GM21717 (cell line): Measurements from ENCODE around the gene PARP11.

Experiments used
- ATAC-seq: cut with Tn5 transposase; IDR thresholded peaks from one replicate; pipeline ENCODE4 v1.9.1; 2021; ENCODE audit warnings: mild to moderate bottlenecking, moderate library complexity; ENCODE audit not compliant: unreplicated experiment

The PARP11 gene

GRCh38 chr12:3775385-3776035 is 97.7 kb downstream of the PARP11 start:
- no peak for ATAC-seq

DNA sequence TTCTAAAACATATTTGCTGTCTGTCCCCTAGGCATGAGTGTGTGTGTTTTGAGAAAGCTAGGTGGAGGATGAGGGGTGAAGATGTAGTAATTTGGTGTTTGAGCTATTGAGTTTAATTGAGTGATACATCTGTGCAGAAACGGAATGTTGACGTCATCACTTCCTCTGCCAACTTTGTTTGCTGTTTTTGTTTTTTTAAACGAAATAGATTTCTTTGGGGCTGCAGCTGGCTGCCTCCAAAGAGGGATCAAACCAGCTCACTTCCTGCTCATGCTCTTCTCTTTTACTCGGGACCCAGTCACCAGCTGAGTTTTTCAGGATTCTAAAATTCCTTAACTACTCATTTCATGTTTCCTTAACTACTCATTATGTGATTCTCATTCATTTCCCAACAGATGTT is 100.8 kb downstream of the PARP11 start:
- no peak for ATAC-seq

- no peak for ATAC-seq
Observed at GRCh38 chr12:3771853-3772252, 101.3 kb downstream of the PARP11 start.

DNA sequence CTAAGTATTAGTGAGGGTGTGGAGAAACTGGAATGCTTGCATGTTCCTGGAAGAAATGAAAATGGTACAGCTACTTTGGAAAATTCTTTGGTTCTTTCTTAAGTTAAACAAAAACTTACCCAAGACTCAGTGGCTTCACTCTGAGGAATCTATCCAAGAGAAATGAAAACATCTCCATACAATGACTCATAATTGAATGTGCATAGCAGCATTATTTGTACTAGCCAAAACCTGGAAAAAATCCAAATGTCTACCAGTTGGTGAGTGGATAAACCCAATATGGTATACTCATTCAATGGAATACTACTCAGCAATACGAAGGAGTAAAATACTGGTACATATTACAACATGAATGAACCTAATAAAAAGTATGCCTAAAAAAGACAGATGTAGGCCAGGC is 102.3 kb downstream of the PARP11 start:
- ATAC-seq = no peak

DNA sequence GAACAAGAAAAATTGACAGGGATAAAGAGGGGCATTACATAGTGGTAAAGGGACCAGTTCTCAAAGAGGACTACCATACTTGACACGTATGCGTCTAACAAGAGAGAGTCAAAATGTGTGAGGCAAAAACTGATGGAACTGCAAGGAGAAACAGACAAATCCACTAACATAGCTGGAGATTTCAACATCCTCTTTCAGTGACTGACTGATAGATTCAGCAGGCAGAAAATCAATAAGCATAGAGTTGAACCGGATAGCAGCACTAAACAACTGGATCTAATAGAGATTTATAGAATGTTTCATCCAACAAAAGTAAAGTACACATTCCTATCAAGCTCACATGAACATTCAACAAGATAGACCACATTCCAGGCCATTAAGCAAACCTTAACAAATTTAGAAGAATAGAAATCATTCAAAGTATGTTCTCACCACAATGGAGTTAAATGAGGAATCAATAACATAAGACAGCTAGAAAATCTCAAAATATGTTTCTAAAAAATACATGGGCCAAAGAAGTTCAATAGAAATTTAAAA is 104.2 kb downstream of the PARP11 start:
- ATAC-seq = no peak

- no peak for ATAC-seq
Observed at GRCh38 chr12:3761116-3761735, 112.0 kb downstream of the PARP11 start.

- ATAC-seq = no peak
Observed at GRCh38 chr12:3759878-3760277, 113.3 kb downstream of the PARP11 start.
